Measurements from ENCODE around the gene LRP1-AS.

- TF ChIP-seq EP300 (IDR thresholded peaks at IDR 0.05): no peak
- no peak for TF ChIP-seq CHD4 (IDR thresholded peaks at IDR 0.05; ENCODE audit: borderline replicate concordance)
- TF ChIP-seq, protein P1, sequence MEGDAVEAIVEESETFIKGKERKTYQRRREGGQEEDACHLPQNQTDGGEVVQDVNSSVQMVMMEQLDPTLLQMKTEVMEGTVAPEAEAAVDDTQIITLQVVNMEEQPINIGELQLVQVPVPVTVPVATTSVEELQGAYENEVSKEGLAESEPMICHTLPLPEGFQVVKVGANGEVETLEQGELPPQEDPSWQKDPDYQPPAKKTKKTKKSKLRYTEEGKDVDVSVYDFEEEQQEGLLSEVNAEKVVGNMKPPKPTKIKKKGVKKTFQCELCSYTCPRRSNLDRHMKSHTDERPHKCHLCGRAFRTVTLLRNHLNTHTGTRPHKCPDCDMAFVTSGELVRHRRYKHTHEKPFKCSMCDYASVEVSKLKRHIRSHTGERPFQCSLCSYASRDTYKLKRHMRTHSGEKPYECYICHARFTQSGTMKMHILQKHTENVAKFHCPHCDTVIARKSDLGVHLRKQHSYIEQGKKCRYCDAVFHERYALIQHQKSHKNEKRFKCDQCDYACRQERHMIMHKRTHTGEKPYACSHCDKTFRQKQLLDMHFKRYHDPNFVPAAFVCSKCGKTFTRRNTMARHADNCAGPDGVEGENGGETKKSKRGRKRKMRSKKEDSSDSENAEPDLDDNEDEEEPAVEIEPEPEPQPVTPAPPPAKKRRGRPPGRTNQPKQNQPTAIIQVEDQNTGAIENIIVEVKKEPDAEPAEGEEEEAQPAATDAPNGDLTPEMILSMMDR (IDR thresholded peaks at IDR 0.05): no peak
- no peak for TF ChIP-seq POLR2A (IDR thresholded peaks at IDR 0.05; ENCODE audit: low read length)
These were observed 49.5 kb upstream of the LRP1-AS start for GRCh38 chr12:57196956-57197355.
